Coronary artery (tissue), 2 donors: ENCODE results near the gene HOXA3.

Experiments
- DNase-seq: peaks from one replicate; pipeline ENCODE4 v3.0.0-alpha.2; 2017; ENCODE audit warnings: low spot score
- H3K27ac ChIP-seq, 2 donors: fragments of 200-600 bp; sonication (generic); one replicate each; pipeline ENCODE4 v1.5.1; 2016 to 2019
- H3K4me3 ChIP-seq: fragments of 200-600 bp; sonication (generic); 2 replicates; pipeline ENCODE4 v1.5.1; 2016; ENCODE audit warnings: mild to moderate bottlenecking, moderate library complexity
- TF ChIP-seq, protein P1 (sequence below): fragments of 200-600 bp; sonication (generic); IDR thresholded peaks from one replicate; pipeline ENCODE4 v1.5.1; 2019; ENCODE audit warnings: antibody characterized with exemption

HOXA3 gene

DNA sequence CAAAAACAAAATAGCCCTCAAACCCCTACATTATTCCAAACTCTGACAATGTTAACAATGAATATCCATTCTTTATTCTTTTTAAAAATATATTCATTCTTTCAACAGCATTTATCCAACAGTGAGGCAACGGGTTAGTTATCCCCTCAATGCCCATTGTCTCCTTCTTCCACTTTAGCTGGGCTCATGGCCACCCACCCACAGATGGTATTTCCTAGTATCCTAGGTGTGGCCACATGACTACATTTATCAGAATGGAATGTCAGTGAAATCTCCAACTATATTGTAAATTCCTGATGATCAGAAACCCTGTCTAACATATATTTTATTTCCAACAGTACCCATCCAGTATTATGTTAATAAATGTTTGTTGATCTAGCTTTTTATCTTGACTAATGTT is 70.2 kb downstream of the HOXA3 start:
- Histone ChIP-seq H3K4me3 (no peak overlapping the region), H3K27ac (no peak overlapping the region)
- TF ChIP-seq, protein P1, sequence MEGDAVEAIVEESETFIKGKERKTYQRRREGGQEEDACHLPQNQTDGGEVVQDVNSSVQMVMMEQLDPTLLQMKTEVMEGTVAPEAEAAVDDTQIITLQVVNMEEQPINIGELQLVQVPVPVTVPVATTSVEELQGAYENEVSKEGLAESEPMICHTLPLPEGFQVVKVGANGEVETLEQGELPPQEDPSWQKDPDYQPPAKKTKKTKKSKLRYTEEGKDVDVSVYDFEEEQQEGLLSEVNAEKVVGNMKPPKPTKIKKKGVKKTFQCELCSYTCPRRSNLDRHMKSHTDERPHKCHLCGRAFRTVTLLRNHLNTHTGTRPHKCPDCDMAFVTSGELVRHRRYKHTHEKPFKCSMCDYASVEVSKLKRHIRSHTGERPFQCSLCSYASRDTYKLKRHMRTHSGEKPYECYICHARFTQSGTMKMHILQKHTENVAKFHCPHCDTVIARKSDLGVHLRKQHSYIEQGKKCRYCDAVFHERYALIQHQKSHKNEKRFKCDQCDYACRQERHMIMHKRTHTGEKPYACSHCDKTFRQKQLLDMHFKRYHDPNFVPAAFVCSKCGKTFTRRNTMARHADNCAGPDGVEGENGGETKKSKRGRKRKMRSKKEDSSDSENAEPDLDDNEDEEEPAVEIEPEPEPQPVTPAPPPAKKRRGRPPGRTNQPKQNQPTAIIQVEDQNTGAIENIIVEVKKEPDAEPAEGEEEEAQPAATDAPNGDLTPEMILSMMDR, result no peak
- no peak for DNase-seq

DNA sequence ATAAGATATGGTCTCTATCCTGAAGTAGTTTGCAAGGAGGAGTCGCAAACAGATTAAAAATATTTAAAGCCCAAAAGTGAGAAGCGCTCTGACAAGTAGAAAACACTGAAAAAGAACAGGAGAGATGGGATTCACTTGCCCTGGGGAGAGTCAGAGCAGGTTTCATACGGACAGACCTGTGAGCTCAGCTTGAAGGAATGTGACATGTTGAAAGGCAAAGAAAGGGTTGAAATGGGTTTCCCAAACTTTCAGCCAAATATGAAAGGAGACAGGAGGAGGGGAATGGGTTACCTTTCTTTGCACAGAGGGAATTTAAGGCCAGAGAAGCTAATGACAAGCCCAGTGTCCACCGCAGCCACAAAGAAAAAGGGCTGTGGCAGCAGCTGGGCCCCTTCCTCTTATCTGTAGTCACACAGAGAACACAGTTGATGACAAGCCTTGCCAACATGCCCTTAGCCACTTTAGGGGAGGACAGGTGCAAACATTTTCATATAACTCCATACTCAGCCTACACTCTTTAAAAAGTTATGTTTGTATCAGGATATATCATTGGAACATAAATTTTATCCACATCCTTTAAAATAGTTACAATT is 71.4 kb downstream of the HOXA3 start:
- DNase-seq, result no peak
- H3K4me3 ChIP-seq, result no peak overlapping the region
- TF ChIP-seq, protein P1, result no peak
- no peak overlapping the region for H3K27ac ChIP-seq

DNA sequence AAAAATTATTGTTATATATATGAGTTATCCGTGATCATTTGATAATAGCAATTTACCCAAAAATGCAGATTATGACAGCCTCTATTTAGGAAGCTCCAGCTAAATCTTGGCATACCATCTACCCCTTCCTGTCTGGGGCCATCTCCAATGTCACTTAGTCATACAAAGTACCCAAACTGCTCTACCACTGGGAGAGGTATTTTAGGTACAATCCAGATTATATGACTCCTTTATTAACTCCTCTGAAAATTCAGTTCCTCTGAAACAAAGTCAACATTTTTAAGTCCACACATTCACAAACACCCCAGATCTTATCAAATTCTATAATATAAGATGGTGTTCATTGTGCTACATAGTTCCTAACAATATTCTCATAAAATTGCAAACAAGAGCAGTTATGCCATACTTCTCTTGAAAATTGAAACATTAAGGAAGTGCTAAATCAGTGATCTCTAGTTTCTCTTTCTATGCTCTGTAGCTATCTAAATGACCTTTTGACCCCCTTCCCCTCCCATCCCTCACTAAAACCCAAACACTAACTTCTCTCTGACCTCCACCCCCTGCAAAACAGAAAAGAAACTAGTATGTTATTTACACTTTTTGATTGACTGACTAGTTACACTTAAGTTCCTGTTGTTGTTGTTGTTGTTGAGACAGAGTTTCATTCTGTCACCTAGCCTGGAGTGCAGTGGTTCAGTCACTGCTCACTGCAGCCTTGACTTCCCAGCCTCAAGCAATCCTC is 73.0 kb downstream of the HOXA3 start:
- Histone ChIP-seq H3K27ac (no peak overlapping the region), H3K4me3 (no peak overlapping the region)
- TF ChIP-seq, protein P1, result no peak
- no peak for DNase-seq

DNA sequence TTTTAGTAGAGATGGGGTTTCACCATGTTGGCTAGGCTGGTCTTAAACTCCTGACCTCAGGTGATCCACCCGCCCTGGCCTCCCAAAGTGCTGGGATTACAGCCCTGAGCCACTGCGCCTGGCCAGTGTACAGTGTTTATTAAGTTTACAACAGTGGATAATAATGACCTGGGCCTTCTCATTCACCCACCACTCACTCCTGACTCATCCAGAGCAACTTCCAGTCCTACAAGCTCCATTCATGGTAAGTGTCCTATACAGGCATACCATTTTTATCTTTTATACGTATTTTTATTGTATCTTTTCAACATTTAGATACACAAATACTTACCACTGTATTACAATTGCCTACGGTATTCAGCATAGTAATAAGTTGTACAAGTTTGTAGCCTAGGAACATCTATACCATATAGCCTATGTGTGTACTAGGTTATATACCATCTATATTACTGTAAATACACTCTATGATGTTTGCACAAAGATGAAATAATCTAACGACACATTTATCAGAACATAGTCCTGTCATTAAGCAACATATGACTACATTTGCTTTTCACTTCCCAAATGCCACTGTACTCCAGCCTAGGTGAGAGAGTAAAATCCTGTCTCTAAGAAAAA is 73.7 kb downstream of the HOXA3 start:
- no peak for DNase-seq
- H3K27ac ChIP-seq, result no peak overlapping the region
- TF ChIP-seq, protein P1, result no peak
- no peak overlapping the region for H3K4me3 ChIP-seq

DNA sequence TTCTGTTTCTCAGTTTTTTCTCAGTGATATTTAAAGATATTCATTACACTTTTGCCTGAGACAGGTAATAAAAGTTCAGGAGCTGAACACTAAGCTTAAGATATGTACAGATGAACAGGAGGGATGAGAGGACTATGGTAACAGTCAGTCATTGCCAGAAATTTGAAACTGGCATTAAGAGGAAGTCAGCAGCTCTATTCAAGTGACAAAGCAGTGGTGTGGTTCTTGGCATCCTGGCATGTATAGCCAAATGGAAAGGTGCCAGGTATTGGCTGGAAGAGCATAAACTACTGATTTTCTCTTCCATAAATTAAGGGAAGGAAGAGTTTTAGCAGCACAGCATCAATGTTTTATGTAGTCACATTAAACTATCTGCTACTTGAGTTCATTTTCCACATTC is 79.3 kb downstream of the HOXA3 start:
- no peak for DNase-seq
- TF ChIP-seq, protein P1, result no peak

DNA sequence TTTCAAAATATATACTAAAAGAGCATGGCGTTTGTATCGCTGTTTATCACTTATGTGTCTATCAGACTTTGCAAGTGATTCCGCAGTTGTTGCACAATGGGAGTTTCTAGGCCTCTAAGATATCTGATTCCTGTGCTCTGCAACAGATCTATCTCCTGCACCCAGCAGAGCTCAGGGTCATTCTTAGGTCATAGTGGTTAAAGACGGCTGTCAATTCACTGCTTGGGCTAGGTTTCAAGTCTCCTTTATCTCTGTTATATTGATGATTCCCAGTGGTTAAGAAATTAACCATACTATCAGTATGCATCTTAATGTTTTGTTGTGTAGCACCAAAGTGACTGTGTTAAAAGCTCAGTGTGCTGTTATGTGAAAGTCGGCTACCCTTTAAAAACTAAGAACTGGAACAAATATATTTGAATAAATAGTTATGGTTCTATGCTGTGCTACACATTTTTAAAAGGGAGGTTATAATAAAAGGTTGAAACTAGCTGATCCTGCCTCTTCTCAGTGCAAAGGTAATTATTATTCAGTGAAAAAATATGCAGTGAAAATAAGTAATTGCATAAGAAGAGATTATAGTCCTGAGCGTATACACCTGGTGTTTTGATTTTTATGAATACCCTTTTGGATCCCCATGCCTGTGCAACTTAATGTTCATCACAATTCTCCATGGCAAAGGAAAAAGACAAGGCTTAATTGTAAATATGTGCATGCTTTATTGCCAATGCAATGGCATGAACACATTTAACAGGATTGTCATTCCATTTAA is 80.6 kb downstream of the HOXA3 start:
- H3K4me3 ChIP-seq, result no peak overlapping the region
- DNase-seq, result no peak
- TF ChIP-seq, protein P1, result no peak
- H3K27ac ChIP-seq, result no peak overlapping the region

More for the DNA sequence above, 79.3 kb downstream of the HOXA3 start:
- Histone ChIP-seq H3K4me3 (no peak overlapping the region), H3K27ac (no peak overlapping the region)
